Measurements from ENCODE around the gene EPB41L4A.
"Not testable (repeated sequence)": the region's sequence is repeated elsewhere in the genome, so short reads cannot be mapped to it uniquely, and the experiment has no call there.

Gene EPB41L4A

GRCh38 chr5:112227911-112228631 is 191.0 kb downstream of the EPB41L4A start:
- no peaks in the 10 kb centered on the region for H3F3A ChIP-seq (ENCODE audit: control insufficient read depth, insufficient read depth)
- H3K4me1 ChIP-seq (ENCODE audit: control insufficient read depth, low read length), result no peaks in the 10 kb centered on the region
- no peak overlapping the region for H3K4me3 ChIP-seq (ENCODE audit: low read length)
- no peaks in the 10 kb centered on the region for H3K27me3 ChIP-seq (ENCODE audit: control insufficient read depth, low read length)
- no peaks in the 10 kb centered on the region for H4K20me1 ChIP-seq (ENCODE audit: control insufficient read depth, insufficient read depth, low read depth, low read length)
- no peak overlapping the region for H3K27ac ChIP-seq (ENCODE audit: low read depth, low read length)
- no peaks in the 10 kb centered on the region for H3K79me2 ChIP-seq (ENCODE audit: control insufficient read depth, low read length)
- H3K36me3 ChIP-seq (ENCODE audit: control insufficient read depth, low read length), result no peaks in the 10 kb centered on the region
- H3K9me2 ChIP-seq (replicated peaks; ENCODE audit: control insufficient read depth, low read length), result no peaks in the 10 kb centered on the region
- no peak for TF ChIP-seq EZH2phosphoT487 (IDR thresholded peaks at IDR 0.05; ENCODE audit: borderline replicate concordance, low read length)
- TF ChIP-seq, protein P1, sequence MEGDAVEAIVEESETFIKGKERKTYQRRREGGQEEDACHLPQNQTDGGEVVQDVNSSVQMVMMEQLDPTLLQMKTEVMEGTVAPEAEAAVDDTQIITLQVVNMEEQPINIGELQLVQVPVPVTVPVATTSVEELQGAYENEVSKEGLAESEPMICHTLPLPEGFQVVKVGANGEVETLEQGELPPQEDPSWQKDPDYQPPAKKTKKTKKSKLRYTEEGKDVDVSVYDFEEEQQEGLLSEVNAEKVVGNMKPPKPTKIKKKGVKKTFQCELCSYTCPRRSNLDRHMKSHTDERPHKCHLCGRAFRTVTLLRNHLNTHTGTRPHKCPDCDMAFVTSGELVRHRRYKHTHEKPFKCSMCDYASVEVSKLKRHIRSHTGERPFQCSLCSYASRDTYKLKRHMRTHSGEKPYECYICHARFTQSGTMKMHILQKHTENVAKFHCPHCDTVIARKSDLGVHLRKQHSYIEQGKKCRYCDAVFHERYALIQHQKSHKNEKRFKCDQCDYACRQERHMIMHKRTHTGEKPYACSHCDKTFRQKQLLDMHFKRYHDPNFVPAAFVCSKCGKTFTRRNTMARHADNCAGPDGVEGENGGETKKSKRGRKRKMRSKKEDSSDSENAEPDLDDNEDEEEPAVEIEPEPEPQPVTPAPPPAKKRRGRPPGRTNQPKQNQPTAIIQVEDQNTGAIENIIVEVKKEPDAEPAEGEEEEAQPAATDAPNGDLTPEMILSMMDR (IDR thresholded peaks at IDR 0.05; ENCODE audit: low read depth, low read length, poor library complexity, severe bottlenecking), result no peak
- H3K4me2 ChIP-seq (ENCODE audit: low read length), result no peak overlapping the region
- H3K9me3 ChIP-seq (ENCODE audit: control insufficient read depth, insufficient read depth, low read length), result no peaks in the 10 kb centered on the region

DNA sequence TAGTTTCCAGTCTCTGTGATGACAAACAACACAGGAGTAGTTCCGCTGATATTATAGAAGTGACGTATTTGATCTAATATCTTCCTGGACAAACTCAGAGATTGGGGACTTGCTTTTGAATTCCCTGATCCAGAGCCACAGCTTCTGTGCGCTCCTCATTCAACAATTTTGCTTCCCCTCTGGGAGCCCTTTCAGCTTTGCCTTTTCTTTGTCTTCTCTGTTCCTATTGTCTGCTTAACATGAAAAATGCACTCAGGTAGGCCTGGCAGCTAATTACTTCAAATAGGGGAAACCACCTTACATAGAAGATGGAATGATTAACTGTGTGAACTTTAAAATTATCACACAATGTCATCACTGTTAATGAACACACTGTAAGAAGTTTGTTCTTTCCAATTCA is 192.9 kb downstream of the EPB41L4A start:
- Histone ChIP-seq H3K4me2 (ENCODE audit: low read length) (no peak overlapping the region), H3F3A (ENCODE audit: control insufficient read depth, insufficient read depth) (no peaks in the 10 kb centered on the region), H3K27ac (ENCODE audit: low read depth, low read length) (no peak overlapping the region), H3K36me3 (ENCODE audit: control insufficient read depth, low read length) (no peaks in the 10 kb centered on the region), H4K20me1 (ENCODE audit: control insufficient read depth, insufficient read depth, low read depth, low read length) (no peaks in the 10 kb centered on the region), H3K4me3 (ENCODE audit: low read length) (no peak overlapping the region), H3K9me2 (replicated peaks; ENCODE audit: control insufficient read depth, low read length) (no peaks in the 10 kb centered on the region), H3K4me1 (ENCODE audit: control insufficient read depth, low read length) (no peaks in the 10 kb centered on the region), H3K9me3 (ENCODE audit: control insufficient read depth, insufficient read depth, low read length) (no peaks in the 10 kb centered on the region), H3K27me3 (ENCODE audit: control insufficient read depth, low read length) (no peaks in the 10 kb centered on the region), H3K79me2 (ENCODE audit: control insufficient read depth, low read length) (no peaks in the 10 kb centered on the region)
- TF ChIP-seq, protein P1 (IDR thresholded peaks at IDR 0.05; ENCODE audit: low read depth, low read length, poor library complexity, severe bottlenecking), result no peak
- no peak for TF ChIP-seq EZH2phosphoT487 (IDR thresholded peaks at IDR 0.05; ENCODE audit: borderline replicate concordance, low read length)

GRCh38 chr5:112222997-112223396 is 196.1 kb downstream of the EPB41L4A start:
- H3K4me3 ChIP-seq (ENCODE audit: low read length); H3K27ac ChIP-seq (ENCODE audit: low read depth, low read length); H3K4me2 ChIP-seq (ENCODE audit: low read length); H3K4me1 ChIP-seq (ENCODE audit: control insufficient read depth, low read length); H3K27me3 ChIP-seq (ENCODE audit: control insufficient read depth, low read length); H3K79me2 ChIP-seq (ENCODE audit: control insufficient read depth, low read length); H3K9me3 ChIP-seq (ENCODE audit: control insufficient read depth, insufficient read depth, low read length); H4K20me1 ChIP-seq (ENCODE audit: control insufficient read depth, insufficient read depth, low read depth, low read length); H3F3A ChIP-seq (ENCODE audit: control insufficient read depth, insufficient read depth); H3K9me2 ChIP-seq (replicated peaks; ENCODE audit: control insufficient read depth, low read length); H3K36me3 ChIP-seq (ENCODE audit: control insufficient read depth, low read length): not testable (repeated sequence)

- no peak for TF ChIP-seq EZH2phosphoT487 (IDR thresholded peaks at IDR 0.05; ENCODE audit: borderline replicate concordance, low read length)
- TF ChIP-seq, protein P1 (IDR thresholded peaks at IDR 0.05; ENCODE audit: low read depth, low read length, poor library complexity, severe bottlenecking), result no peak
- H3K27ac ChIP-seq (ENCODE audit: low read depth, low read length), result no peak overlapping the region
- H3K9me2 ChIP-seq (replicated peaks; ENCODE audit: control insufficient read depth, low read length), result no peaks in the 10 kb centered on the region
- no peaks in the 10 kb centered on the region for H3F3A ChIP-seq (ENCODE audit: control insufficient read depth, insufficient read depth)
- no peaks in the 10 kb centered on the region for H3K9me3 ChIP-seq (ENCODE audit: control insufficient read depth, insufficient read depth, low read length)
- H3K79me2 ChIP-seq (ENCODE audit: control insufficient read depth, low read length), result no peaks in the 10 kb centered on the region
- no peak overlapping the region for H3K4me2 ChIP-seq (ENCODE audit: low read length)
- no peak overlapping the region for H3K4me3 ChIP-seq (ENCODE audit: low read length)
- no peaks in the 10 kb centered on the region for H4K20me1 ChIP-seq (ENCODE audit: control insufficient read depth, insufficient read depth, low read depth, low read length)
- no peaks in the 10 kb centered on the region for H3K36me3 ChIP-seq (ENCODE audit: control insufficient read depth, low read length)
- H3K4me1 ChIP-seq (ENCODE audit: control insufficient read depth, low read length), result no peaks in the 10 kb centered on the region
- no peaks in the 10 kb centered on the region; the same call in 1 of the 2 replicates for H3K27me3 ChIP-seq (ENCODE audit: control insufficient read depth, low read length)
These were observed 197.9 kb downstream of the EPB41L4A start for GRCh38 chr5:112221128-112221527.

Data from DOHH2 (cell line).